HG02885 (cell line): ENCODE measurements around the gene GUCA2B.

Experiments
- ATAC-seq: cut with Tn5 transposase; IDR thresholded peaks from one replicate; pipeline ENCODE4 v1.9.1; 2021; ENCODE audit warnings: mild to moderate bottlenecking; ENCODE audit not compliant: unreplicated experiment, poor library complexity

GUCA2B gene

DNA sequence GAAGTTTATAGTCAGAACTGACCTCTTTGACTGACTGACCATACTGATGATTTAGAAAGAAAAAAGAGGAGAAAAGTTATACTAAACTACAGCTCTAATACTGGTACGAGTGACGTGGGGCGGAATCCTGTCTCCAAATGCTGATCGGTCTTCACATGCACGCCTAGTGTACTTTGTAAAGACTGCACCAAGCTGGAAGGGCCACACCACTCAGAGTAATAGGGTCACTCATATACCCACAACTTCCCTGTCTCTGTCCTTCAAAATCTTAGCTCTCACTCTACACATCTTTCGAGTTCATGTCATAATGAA is 30.7 kb downstream of the GUCA2B start:
- ATAC-seq = no peak

DNA sequence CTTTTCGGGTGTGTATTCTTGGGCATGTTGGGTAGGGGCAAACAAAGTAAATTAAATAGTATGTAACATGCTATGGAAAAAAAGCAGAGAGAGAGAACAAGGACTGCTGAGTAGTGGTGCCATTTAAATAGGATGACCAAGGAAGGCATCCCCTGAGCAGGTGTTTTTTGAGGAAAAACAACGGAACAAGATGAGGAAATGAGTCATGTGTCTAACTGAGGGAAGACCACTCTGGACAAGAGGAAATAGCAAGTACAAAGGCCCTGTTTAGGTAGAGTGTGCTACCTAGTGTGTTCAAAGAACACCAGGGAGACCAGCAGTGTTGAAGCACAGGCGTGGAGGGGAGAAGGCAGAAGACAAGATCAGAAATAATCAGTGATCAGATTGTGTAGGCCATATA is 31.4 kb downstream of the GUCA2B start:
- ATAC-seq = no peak

DNA sequence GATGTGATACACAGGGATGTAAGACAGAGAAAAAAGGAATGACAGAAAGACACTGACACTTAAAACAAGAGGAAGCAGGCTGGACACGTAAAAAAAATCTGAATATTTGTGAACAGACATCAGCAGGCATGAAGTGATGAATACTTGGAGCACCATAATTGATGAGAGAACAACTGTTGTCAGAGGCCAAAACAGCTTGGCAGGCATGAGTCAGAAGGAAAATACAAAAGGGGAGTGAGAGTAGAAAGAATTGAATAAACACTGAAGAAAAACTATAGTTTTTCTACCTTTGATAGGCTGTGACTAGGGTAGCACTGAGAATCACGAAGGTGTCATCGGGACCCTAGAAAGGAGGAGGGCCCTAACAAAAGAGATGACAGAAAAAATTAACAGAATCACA is 32.9 kb downstream of the GUCA2B start:
- ATAC-seq = no peak

DNA sequence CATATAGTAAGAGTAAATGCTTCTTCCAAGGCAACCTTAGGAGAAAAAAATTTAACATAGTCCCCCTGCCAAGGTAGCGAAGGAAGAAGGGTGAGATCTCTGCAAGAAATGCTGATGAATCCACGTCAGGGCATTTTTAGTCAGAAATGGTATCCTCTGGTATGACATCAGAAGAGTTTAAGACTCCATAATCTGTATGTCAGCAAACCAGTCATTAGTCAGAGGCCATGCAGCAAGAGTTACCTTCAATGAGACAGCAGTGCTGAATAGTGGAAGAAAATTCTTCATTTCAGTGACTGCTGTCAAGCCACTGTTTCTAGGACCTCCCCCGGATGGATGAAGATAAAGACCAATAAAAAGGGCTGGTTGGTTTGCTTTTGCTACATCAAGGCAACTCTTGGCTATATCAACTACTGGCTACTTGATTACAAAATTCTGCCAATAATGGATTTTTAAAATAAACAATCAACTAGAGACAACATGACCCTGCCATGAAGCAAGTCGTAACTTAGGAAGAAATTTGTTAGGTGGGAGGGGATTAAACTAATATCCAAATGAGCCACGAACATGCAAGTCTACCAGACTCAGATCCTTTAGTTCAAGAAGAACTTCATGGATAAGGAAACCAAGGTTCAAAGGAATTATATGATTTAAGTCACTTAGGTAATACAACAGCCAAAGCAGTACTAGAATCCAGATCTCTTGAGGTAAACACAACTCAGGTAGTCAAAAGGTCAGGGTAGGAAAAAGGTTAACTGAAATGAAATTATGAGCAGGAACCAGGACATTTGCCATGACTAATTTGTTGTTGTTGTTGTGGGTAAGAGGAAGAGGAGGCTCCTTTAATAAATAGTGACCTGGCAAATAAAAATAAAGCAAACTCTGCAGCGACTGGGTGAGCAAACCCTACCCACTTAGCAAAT is 37.0 kb downstream of the GUCA2B start:
- no peak for ATAC-seq

DNA sequence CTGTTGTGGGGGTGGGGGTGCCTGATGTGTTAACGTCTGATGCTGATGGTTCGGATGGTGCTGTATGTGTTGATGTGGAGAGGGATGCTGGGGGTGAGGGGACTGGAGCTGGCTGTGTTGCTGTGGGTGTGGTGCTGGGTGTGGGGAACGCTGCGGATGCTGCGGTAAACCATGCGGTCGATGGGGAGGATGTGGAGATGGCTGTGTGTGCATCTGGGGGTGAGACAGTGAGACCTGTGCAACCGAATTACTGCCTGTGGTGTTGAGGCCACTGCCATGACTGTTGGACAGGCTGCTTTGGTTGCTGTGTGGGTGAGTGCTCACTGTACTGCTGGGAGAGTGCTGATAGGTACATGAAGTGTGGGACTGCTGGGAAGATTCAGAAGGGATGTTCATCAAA is 38.1 kb downstream of the GUCA2B start:
- ATAC-seq = no peak

DNA sequence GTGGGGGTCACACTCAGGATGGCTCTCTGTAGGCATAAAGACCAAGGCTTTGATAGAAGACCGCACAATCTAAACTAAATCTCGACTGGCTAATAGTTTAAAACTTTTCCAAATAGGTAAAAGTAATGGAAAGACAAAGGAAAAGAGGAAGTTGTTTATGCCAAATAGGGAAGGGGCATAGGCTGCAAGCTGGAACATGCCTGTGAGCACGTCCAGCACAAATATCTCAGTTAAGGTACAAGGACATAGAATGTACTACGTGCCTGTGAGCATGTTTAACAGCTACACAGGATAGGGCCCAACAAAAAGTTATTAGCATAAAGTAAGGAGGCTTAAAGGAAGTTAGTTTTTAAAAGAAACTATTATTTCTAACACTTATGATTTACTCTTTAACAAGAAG is 38.9 kb downstream of the GUCA2B start:
- ATAC-seq = no peak

DNA sequence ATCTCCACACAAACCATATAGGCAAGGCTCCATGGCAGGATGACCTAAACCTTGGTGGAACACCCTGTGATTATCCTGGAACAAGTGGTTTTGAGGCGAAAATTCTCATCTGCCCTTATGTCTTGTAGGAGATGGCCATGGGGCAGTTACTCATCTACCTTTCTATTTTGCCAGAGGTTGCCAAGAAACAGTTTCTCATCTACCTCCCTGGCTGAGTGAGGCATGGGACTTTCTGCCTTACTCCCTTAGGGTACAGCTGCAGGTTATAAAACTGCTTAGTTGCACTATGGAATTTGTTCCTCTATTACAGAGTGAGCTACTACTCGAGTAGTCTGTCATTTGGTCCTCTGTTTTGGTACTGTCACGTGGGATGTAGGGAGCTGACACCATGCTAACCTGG is 42.6 kb downstream of the GUCA2B start:
- no peak for ATAC-seq

DNA sequence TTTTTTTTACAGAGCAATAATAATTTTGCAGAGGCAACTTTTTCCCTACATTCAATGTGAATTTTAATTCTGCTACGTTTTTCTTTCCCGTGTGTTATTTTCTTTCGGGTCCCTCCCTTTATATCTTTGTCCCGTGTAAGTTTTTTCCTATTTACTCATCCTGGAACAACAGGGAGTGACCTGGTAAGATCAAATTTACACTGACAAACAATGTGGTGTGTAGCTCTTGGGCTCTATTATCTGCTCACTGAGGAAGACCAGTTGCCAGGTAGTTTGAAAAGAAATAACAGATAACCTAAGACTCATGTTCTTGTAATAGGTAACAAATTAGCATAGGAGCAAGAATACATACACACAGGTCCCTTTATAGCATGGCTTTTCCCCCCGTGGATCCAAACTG is 45.0 kb downstream of the GUCA2B start:
- no peak for ATAC-seq

DNA sequence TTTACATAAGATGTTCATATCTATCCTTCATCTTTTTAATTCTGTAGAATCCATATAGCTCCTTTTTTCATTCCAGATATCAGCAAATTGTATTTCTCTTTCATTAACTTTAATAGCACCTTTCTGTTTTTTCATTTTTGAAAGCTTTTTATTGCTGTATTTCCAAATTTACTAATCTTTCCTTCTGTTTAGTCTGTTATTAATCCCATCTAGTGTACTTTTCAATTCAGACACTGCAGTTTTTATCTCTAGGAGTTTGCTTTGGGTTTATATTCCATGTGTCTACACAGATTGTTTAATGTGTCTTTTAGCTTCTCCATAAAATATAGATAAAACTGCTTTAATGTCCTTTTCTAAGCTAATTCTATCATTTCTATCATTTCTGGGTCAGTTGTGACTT is 48.8 kb downstream of the GUCA2B start:
- no peak for ATAC-seq
